Iris pigment epithelial cell (primary cell): ENCODE measurements around the gene GABBR2.

Experiments
- DNase-seq: peaks from one replicate; pipeline ENCODE4 v3.0.0-alpha.2; 2011; ENCODE audit warnings: low read depth

Gene GABBR2

GRCh38 chr9:98402019-98402840 is 306.5 kb downstream of the GABBR2 start:
- no peak for DNase-seq

DNA sequence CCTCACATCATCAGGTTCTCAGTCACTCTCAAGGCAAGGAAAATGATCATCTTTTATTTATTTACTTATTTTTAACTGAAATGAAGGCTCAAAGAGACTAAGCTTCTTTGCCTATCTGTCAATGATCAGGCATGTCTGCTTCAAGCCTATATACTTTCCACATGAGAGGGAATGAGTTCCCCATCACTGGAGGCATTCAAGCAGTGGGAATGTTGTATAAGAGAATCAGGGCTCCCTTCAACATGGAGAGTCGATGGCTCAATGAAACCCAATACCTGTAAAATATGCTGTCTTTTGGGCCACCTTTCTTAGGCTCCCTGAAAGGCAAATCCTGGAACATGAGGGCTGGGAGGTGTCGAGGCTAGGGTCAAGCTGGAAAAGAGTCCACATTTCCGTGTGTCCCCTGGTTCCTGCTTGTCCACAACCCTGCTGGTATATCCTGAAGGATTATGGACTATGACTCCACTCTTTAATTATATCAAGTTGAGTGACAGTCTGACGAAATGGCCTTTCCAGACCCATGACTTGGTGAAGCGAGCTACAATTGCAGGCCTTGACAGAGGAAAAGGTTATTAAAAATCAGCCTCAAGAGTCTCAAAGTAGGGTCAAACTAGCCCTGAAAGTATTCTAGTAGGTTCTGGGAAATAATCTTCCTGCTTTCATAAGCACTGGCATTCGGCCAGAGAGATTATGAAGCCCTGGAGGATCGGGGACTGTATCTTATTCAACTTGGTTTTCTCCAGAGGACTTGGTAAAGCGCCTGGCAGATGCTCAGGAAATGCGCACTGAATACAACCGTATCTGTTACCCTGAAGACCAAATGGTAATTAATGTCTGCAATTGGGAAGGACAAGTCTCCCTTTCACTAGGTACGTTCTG is 307.4 kb downstream of the GABBR2 start:
- peak; percentile 65 for DNase-seq

DNA sequence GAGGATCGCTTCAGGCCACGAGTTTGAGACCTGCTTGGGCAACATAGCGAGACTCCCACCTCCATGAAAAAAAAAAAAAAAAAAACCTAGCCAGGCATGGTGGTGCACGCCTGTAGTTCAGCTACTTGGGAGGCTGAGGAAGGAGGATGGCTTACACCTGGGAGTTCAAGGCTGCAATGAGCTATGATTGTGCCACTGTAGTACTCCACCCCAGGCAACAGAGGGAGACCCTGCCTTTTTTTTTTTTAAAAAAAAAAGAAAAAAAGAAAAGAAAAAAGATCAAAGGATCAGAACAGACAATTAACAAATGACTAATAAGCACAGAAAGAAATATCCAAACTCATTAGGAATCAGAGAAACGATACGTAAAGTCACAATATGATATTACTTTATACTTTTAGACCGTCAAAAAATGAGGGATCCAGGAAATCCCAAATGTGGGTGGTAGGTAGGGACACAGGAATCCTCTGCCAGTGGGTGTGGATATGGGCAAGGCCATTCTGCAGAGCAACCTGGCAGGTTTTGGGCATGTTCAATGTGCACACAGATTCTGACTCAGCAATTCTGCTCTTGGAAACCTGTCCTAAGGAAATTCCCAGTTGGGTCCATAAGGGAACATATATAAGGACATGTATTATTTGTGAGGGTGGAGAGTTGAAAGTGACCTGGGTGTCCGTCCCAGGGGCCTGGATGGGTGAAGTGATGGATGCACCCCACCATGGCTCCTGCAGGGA is 308.6 kb downstream of the GABBR2 start:
- DNase-seq: no peak

DNA sequence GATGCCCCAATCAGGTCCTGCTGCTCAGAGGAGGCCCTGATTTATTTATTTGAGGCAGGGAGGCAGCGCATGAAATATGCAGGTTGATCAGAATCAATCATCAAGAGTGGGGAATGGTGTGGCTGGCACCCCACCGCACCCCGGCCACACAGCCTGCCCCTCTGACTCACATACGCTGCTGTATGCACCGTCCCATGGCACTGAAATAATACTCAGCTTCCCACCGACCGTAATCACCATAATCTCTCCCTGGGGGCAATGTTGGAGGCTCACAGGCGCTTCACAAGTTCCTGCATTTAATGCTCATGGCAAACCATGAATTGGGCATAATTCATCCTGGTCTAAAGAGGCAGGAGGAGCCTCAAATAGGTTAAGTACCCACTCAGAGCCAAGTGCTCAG is 312.1 kb downstream of the GABBR2 start:
- no peak for DNase-seq

DNA sequence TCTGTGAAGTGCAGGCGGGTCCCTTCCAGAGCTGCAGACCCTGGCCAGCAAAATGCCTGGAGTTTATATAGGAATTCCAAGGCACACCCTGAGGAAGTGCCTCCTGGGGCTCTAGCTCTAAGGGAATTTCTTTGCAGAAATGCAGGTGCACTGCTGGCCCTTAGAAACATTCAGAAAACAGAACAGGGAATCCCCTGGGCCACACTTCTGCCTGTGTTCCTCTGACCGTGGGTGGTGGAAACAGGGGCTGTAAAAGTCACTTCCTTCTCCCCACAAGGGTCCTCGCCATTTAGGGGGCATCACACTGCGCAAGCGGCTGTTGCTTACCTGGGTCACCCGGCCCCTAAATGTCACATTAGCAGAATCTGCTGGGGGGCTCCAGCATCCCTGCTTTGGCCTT is 312.5 kb downstream of the GABBR2 start:
- no peak for DNase-seq

- DNase-seq: no peak
Observed at GRCh38 chr9:98391867-98392266, 316.9 kb downstream of the GABBR2 start.

GRCh38 chr9:98391406-98391805 is 317.3 kb downstream of the GABBR2 start:
- peak; percentile 7 for DNase-seq

DNA sequence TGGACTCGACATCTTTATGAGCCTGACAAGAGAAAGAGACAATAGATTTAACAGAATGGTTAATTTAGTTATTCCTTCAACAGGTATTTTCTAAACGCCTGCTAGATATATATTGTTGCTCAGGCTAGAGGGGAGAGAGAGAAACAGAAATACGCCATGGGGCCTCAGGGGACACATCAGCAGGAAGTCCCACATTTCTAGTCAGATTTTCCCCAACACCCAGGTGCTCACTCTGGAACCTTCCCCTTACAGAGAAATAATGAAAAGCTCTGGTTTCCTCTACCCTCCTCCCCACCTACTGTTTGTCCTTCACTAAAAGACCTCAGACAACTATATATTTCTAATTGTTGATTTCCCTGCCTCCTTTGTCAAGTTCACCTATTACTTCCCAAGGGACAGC is 323.0 kb downstream of the GABBR2 start:
- no peak for DNase-seq

- peak; percentile 39 for DNase-seq
Observed at GRCh38 chr9:98383758-98384157, 325.0 kb downstream of the GABBR2 start.

- DNase-seq: no peak
Observed at GRCh38 chr9:98381311-98382103, 327.2 kb downstream of the GABBR2 start.

DNA sequence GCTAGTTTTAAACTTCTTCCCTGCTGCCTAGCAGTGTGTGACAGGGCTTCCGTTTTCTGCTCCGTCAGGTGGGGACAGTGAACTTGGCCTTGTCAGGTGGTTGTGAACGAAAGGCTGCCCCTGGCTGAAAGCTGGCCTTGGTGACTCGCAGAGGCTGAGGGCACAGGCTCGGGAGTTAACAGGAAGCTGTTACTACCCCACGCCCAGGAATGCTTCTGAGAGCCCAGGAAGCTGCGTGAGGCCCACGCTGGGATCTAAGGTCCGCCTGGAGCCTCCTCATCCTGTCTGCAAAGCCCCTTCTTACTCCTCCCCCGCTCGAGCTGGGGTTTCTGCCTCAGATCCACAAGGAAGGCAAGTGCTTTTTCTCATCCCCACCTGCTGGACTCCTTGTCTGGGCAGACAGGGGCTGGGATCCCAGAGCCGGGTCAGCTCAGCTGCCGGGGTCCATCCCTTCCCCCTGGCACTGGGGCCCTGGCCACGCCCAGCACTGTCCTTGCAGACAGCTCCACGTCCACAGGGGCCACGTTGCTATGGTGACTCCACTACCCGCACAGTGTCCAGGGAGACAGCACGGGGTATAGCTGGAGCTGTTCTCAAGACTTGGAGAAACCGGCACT is 328.6 kb downstream of the GABBR2 start:
- peak; percentile 49 for DNase-seq

- DNase-seq: no peak
Observed at GRCh38 chr9:98379572-98379971, 329.2 kb downstream of the GABBR2 start.

DNA sequence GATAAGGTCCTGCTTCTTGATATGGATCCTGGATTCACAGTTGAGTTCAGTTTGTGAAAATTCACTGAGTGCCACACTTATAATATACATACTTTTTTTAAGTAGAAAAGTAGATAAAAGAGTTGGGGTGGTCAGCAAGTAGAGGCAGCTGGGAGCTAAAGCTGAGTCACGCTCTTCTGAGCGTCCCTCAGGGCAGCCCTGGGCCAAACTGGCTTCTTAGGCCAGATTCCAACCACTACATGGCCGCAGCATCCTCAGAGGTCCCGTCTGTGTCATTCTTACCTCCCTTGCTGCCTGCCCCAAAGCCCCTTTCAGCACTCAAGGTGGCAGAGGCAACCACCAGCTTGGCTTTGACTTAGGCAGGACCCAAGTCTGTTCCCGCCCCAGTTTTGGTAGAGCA is 329.9 kb downstream of the GABBR2 start:
- DNase-seq: peak; percentile 16

GRCh38 chr9:98378206-98378780 is 330.4 kb downstream of the GABBR2 start:
- no peak for DNase-seq

DNA sequence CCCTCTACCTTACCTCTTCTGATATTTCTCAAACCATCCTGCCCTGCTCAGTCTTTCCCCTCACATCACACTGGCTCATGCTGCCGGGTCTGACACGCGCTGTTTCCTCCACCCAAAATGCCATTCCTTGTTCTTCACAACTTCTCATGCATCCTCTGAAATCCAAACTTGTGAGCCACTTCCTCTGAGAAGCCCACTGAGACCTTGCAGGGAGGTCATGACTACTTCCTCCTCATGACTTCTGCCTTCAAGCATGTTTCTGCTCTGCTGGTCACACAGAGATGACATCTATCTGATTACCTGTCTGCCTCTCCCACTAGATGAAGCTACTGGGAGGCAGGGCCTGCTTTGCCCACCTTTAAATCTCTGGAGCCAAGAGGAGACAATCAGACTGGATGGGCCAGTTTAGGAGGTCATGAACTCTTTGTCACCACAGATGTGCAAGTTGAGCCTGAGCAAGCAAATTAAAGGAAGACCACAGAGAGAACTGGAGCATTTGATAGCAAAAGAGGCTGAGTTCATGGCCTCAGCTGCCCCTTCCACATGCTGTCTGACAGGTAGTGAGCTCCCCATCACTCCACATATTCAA is 333.5 kb downstream of the GABBR2 start:
- DNase-seq: peak; percentile 73

- peak; percentile 94 for DNase-seq
Observed at GRCh38 chr9:98374385-98375051, 334.2 kb downstream of the GABBR2 start.

DNA sequence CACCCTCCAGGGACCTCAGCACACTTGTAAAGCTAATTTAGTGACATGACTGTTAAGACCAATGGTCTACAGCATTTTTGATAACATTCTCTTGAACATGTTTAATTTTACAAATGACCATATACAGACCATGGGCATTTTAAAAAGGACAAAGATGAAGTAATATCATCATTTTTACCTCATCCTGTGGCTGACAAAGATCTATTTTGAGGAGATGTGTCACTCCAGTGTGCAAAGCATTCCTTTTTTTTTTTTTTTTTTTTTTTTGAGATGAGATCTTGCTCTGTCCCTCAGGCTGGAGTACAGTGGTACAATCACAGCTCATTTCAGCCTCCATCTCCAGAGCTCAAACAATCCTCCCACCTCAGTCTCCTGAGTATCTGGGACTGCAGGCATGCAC is 335.1 kb downstream of the GABBR2 start:
- DNase-seq: no peak

DNA sequence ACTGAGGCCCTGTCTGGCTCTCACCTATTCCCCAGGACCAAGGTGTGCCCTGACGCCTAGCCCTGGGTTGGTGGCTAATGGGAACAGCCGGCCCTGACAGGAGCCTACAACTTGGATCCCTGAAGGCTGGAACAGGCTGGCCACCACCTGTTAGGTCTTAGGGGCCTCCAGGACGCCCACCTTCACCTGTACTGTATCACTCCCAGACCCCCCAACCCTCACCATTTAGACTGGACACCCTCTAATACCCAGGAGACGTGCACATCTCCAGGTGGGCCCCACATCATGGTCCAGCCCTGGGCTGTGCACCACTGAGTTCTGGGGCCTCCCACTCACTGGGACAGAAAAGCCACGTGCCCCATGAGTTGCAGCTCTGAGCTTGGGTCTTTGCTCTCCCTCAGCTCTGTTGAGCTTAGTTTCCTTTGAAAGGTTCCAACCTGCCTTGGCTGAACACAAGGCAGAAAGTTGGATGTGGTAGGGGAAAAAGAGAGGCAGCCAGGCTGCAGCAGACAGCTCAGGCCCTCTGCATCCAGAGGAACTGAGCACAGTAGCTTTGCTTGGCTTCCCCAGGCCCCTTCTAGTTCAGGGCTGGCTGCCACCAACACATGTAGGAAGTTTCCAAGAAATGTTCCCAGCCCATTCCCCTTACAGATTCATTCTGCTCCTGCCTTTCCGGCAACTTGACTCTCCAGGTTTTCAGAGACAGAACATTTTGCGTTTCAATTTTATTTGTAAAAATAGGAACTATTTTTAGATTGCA is 336.5 kb downstream of the GABBR2 start:
- DNase-seq: no peak

GRCh38 chr9:98370976-98371315 is 337.8 kb downstream of the GABBR2 start:
- DNase-seq: no peak
